Pons (tissue), 1 donor: Measurements from ENCODE around the gene CAMKMT.
"Not testable (repeated sequence)": the region's sequence is repeated elsewhere in the genome, so short reads cannot be mapped to it uniquely, and the experiment has no call there.

Experiments
- DNase-seq: peaks from one replicate; pipeline ENCODE4 v3.0.0-alpha.2; 2016; ENCODE audit warnings: low spot score

The CAMKMT gene

GRCh38 chr2:44505664-44506063 is 143.9 kb downstream of the CAMKMT start:
- not testable (repeated sequence) for DNase-seq

- no peak for DNase-seq
Observed at GRCh38 chr2:44510246-44510645, 148.5 kb downstream of the CAMKMT start.

DNA sequence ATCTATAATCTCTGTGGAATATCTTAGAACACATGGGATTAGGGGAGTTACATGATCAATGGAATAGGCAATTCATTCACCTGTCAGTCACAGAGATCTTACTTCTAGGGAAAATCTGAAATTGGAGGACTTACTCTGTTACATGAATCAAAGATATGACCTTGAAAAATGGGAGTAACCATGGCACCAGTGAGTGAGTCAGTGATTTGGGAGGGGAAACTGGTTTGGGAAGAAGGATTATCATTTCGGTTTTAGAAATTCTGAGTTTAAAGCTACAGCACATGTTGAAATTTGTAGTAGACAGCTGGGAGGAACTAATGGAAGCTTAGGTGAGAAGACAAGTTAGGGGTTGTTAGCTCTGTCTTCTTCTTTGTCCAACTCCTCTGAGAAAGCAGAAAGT is 153.7 kb downstream of the CAMKMT start:
- DNase-seq = no peak

GRCh38 chr2:44519026-44519425 is 157.3 kb downstream of the CAMKMT start:
- DNase-seq = no peak

DNA sequence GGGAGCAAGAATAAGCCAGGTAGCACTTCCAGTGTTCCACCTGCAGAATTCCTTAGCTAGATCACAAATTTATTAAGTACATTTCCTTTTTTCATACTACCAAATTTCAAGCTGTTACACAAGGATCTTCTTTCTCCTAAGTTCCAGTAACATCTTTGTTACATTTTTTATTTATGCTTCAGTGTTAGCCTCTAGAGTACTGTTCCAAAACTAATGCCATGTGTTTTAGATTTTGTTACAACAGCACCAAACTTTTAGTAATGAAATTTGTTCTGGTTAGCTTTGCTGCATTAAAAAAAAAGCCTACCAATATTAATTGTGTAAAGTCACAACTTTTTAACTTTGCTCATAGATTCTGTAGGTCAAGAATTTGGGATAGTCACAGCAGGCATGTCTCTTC is 161.1 kb downstream of the CAMKMT start:
- DNase-seq = no peak

GRCh38 chr2:44524347-44524926 is 162.7 kb downstream of the CAMKMT start:
- no peak for DNase-seq

- no peak for DNase-seq
Observed at GRCh38 chr2:44526352-44526751, 164.6 kb downstream of the CAMKMT start.

DNA sequence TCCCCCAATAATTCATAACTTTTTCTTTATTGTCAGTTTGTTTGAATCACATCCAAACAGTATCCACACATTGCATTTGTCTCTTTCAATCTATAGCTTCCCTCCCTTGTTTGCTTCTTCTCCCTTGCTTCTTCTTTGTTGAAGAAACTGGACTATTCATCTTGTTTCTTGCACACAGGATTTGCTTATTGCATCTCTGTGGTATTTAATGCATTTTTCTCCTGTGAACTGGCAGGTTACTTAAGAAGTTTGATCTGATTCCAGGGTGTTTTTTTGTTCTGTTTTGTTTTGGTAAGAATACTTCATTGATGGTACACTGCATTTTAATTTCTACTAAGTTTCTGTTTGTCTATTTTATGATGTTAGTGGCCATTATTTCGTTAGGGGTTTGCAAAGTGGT is 166.8 kb downstream of the CAMKMT start:
- no peak for DNase-seq

GRCh38 chr2:44529448-44529847 is 167.7 kb downstream of the CAMKMT start:
- DNase-seq = no peak

GRCh38 chr2:44531289-44531688 is 169.5 kb downstream of the CAMKMT start:
- no peak for DNase-seq

DNA sequence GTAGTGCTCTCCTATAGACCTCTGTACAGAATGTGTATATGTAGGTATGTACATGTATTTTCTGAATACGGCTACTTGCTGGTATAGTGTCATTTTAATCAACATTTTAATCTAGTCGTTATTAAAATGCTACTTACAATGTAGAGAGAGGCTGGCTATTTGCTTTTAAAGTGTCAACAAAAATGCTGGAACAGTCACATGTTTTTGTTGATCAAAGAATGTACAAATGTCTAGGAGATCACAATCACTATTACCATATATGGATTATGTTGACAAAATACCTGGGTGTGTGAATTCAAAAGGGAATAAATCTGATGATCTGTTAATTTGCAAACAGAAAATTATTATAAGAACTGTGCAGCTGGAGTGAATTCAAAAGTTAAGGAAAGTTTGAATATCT is 170.3 kb downstream of the CAMKMT start:
- no peak for DNase-seq

DNA sequence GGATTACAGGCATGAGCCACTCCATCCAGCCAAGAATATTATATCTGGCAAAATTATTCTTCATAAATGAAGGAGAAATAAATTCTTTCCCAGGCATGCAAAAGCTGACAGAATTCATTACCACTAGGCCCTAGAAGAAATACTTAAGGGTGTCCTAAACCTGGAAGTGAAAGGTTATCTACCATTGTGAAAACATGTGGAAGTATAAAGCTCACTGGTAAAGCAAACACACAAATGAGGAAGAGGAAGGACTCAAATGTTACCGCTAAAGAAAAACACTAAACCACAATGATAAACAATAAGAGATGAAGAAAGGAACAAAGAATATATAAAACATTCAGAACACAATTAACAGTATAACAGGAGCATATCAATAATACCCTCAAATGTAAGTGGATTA is 171.8 kb downstream of the CAMKMT start:
- no peak for DNase-seq

GRCh38 chr2:44535376-44535775 is 173.6 kb downstream of the CAMKMT start:
- DNase-seq = no peak

GRCh38 chr2:44537264-44537663 is 175.5 kb downstream of the CAMKMT start:
- DNase-seq = no peak

- no peak for DNase-seq
Observed at GRCh38 chr2:44542520-44542919, 180.8 kb downstream of the CAMKMT start.

GRCh38 chr2:44543773-44544725 is 182.3 kb downstream of the CAMKMT start:
- no peak for DNase-seq

DNA sequence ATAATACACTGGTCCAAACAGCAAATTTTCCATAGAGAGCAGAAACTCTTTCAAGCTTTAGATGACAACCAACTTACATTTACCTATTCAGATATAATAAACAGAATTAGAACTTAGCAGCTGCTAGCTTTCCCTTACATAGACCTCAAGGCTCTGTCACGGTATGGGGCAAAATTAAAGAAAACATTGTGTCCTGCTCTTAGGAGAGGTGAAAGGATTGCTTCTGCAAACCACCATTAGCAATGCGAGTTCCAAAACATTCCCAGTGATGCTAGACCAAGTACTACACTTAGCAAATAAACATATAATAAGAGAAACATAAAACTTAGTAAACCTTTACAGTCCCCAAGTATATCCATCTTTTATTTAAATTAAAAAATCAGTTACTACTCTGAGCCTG is 183.3 kb downstream of the CAMKMT start:
- DNase-seq = no peak

DNA sequence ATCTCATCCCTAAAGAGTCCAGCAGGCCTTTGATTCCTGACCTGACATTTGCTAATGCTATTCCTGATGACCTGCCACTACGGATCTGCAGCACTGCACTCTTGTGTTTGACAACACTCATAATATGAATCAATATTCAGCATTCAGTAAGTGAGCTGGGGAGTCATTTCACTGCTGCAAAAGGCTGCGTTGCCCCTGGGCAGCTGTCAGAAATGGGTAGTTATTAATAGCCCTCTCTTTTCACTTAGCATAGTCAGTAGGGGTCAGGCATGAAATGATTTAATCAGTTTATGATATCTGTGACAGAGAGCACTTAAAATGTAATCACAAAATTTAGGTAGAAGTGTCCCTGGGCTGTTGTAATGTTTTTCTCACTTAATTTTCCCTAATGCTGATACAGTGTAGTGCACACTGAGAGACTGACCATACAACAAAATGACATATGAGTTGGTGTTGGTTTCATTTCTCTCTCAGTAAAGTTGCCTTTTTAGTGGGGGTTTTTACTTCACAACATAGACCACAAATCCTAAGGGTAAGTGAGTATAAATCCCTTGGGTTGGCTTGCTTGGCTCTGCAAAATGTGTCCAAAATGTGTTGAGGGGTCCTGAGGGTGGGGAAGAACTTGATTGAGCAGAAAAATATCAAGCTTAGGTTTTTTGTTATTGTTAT is 184.8 kb downstream of the CAMKMT start:
- no peak for DNase-seq

GRCh38 chr2:44547718-44548117 is 186.0 kb downstream of the CAMKMT start:
- DNase-seq = peak; percentile 12

DNA sequence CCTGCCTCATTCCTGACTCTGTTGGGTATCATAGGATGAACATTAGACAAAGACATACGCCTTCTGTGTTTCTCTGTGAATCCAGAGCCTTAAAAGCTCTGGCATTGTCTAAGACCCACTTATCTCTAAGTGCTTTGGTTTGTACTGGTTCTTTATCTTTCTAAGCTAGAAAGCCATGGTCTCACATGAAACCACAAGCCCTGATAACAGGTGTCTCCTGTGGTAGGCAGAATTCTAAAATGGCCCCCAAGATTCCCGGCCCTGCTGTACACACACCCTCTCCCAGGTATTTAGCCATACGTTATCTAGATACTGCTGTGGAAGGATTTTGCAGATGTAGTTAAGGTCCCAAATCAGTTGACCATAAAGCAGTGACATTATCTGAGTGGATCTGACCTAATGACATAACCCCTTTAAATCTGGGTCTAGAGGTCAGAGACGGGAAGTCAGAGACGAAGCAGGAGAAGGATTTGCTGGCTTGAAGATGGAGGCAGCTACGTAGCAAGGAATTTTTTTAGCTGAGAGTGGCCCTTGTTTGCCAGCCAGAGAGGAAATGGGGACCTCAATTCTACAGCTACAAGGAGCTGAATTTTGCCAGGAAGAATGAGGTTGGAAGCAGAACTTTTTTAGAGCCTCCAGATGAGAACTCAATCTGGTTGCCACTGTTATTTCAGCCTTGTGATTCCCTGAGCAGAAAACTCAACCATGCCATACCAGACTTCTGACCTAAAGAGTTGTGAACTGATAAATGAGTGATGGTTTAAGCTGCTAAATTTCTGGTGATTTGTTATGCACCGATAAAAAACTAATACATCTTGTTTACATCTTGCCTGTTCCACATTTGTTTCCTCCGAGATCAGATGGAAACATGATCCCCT is 186.7 kb downstream of the CAMKMT start:
- DNase-seq = no peak

DNA sequence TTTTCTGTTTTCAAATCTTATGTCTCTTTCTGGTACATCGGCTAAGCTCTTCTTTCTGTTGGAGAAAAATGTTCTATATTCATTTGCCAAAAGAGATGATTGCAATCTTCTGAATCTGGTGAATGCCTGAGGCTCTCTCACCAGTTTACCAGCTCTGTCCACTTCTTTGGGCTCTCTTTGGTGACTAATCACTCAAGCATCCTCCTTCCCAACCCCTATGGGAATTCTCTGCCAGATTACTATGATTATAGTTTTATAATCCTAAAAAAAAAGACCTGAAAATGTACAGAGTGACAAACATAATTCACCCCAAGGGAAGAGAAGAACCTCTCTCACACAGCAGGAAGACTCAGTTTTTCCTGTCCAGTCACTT is 187.3 kb downstream of the CAMKMT start:
- no peak for DNase-seq

DNA sequence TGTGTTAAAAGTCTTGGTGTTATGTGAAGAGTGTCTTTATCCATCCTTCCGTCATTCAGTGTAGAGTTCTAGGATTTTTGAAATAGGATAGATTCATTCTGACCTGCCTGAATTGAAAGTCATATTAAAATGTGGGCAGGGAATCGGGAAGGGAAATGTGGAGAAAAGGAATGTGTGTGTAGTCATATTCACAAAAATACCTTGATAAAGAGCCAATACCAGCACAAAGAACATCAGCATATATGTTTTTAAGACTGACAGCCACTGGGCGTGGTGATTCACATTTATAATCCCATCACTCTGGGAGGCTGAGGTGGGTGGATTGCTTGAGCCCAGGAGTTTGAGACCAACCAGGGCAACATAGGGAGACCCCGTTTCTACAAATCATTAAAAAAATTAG is 188.1 kb downstream of the CAMKMT start:
- DNase-seq = no peak
